ENCODE results near the gene EFHC2.
"Not testable (repeated sequence)": the region's sequence is repeated elsewhere in the genome, so short reads cannot be mapped to it uniquely, and the experiment has no call there.

Gene EFHC2

GRCh38 chrX:44291468-44292092 is 51.9 kb downstream of the EFHC2 start:
- DNase-seq (ENCODE audit: low read depth): no peak

GRCh38 chrX:44290718-44291117 is 52.8 kb downstream of the EFHC2 start:
- DNase-seq (ENCODE audit: low read depth): no peak

GRCh38 chrX:44282753-44283152 is 60.7 kb downstream of the EFHC2 start:
- DNase-seq (ENCODE audit: low read depth): no peak

- no peak for DNase-seq (ENCODE audit: low read depth)
These were observed 63.4 kb downstream of the EFHC2 start for GRCh38 chrX:44280116-44280515.

GRCh38 chrX:44274096-44274495 is 69.4 kb downstream of the EFHC2 start:
- DNase-seq (ENCODE audit: low read depth): no peak

GRCh38 chrX:44267861-44268260 is 75.6 kb downstream of the EFHC2 start:
- no peak for DNase-seq (ENCODE audit: low read depth)

- no peak for DNase-seq (ENCODE audit: low read depth)
These were observed 76.4 kb downstream of the EFHC2 start for GRCh38 chrX:44267116-44267515.

- DNase-seq (ENCODE audit: low read depth): no peak
These were observed 77.9 kb downstream of the EFHC2 start for GRCh38 chrX:44265559-44265958.

GRCh38 chrX:44264936-44265335 is 78.5 kb downstream of the EFHC2 start:
- no peak for DNase-seq (ENCODE audit: low read depth)

GRCh38 chrX:44261286-44261685 is 82.2 kb downstream of the EFHC2 start:
- no peak for DNase-seq (ENCODE audit: low read depth)

GRCh38 chrX:44260609-44261008 is 82.9 kb downstream of the EFHC2 start:
- no peak for DNase-seq (ENCODE audit: low read depth)

GRCh38 chrX:44255742-44256141 is 87.7 kb downstream of the EFHC2 start:
- DNase-seq (ENCODE audit: low read depth): not testable (repeated sequence)

GRCh38 chrX:44253575-44253942 is 89.9 kb downstream of the EFHC2 start:
- DNase-seq (ENCODE audit: low read depth): no peak

GRCh38 chrX:44252688-44253574 is 90.5 kb downstream of the EFHC2 start:
- DNase-seq (ENCODE audit: low read depth): peak; percentile 35

- DNase-seq (ENCODE audit: low read depth): no peak
These were observed 96.0 kb downstream of the EFHC2 start for GRCh38 chrX:44247468-44247867.

GRCh38 chrX:44246826-44247225 is 96.6 kb downstream of the EFHC2 start:
- DNase-seq (ENCODE audit: low read depth): no peak

- DNase-seq (ENCODE audit: low read depth): no peak
These were observed 97.7 kb downstream of the EFHC2 start for GRCh38 chrX:44245733-44246132.

- DNase-seq (ENCODE audit: low read depth): no peak
These were observed 99.5 kb downstream of the EFHC2 start for GRCh38 chrX:44244008-44244407.

- no peak for DNase-seq (ENCODE audit: low read depth)
These were observed 101.9 kb downstream of the EFHC2 start for GRCh38 chrX:44241546-44241945.

GRCh38 chrX:44240036-44240435 is 103.4 kb downstream of the EFHC2 start:
- no peak for DNase-seq (ENCODE audit: low read depth)

GRCh38 chrX:44239036-44239435 is 104.4 kb downstream of the EFHC2 start:
- DNase-seq (ENCODE audit: low read depth): no peak

- DNase-seq (ENCODE audit: low read depth): no peak
These were observed 107.9 kb downstream of the EFHC2 start for GRCh38 chrX:44235534-44235933.

GRCh38 chrX:44234541-44234940 is 108.9 kb downstream of the EFHC2 start:
- DNase-seq (ENCODE audit: low read depth): no peak

GRCh38 chrX:44234116-44234515 is 109.4 kb downstream of the EFHC2 start:
- DNase-seq (ENCODE audit: low read depth): no peak

Data from T-helper 22 cell (primary cell).